SK-N-SH (cell line): ENCODE data around the gene MAPK13. TPM values are rescaled to one million over a fixed set of nuclear protein-coding genes. Genes with fewer than 3 reads are reported as not detected.

ENCODE experiments used
- CTCF ChIA-PET: fragments of 300-600, 350-600 bp; formaldehyde crosslinking; extraction: SDS; loops from one replicate; lab custom pipeline; 2021; lab: Yijun Ruan, JAX
- POLR2A ChIA-PET: fragments of 350-600 bp; sonication (Branson Sonifier 250); formaldehyde crosslinking; extraction: SDS; loops from one replicate; lab custom pipeline; 2020; ENCODE audit warnings: antibody characterized with exemption, inconsistent platforms; lab: Yijun Ruan, JAX
- DNase-seq: peaks from one replicate; pipeline ENCODE4 v3.0.0; 2012
- H2AFZ ChIP-seq: fragments of 200-600 bp; sonication (generic); 2 replicates; pipeline ENCODE4 v1.8.1; 2016; ENCODE audit warnings: antibody characterized with exemption, mild to moderate bottlenecking, low read depth
- H3F3A ChIP-seq: fragments of 200-600 bp; sonication (generic); replicated peaks from 2 replicates; pipeline ENCODE3; 2016; ENCODE audit warnings: antibody characterized with exemption, mild to moderate bottlenecking; ENCODE audit not compliant: insufficient read depth
- H3K27ac ChIP-seq, 2 experiments: fragments of 200-500 bp in 1 of 2; fragments of 200-600 bp in 1 of 2; sonication (Bioruptor generic) in 1 of 2; sonication (generic), shearing (Covaris generic) in 1 of 2; 2 replicates each; pipeline versions ENCODE4 v1.5.1 to v1.6.1; 2014 to 2016; ENCODE audit warnings: low read depth in 2 of 2, inconsistent platforms in 1 of 2, low read length in 1 of 2, mild to moderate bottlenecking in 1 of 2, mixed read lengths in 1 of 2
- H3K27me3 ChIP-seq: fragments of 200-600 bp; sonication (generic), shearing (Covaris generic); 2 replicates; pipeline ENCODE4 v1.6.1; 2016; ENCODE audit warnings: mixed run types; ENCODE audit not compliant: insufficient read depth
- H3K36me3 ChIP-seq, 2 experiments: fragments of 200-500 bp in 1 of 2; fragments of 200-600 bp in 1 of 2; sonication (Bioruptor generic) in 1 of 2; sonication (generic) in 1 of 2; replicated peaks in 1 of 2; 2 replicates each; pipeline versions ENCODE3 to v1.5.1; 2014 to 2016; ENCODE audit warnings: low read length in 1 of 2, mild to moderate bottlenecking in 1 of 2; ENCODE audit not compliant: insufficient read depth in 2 of 2, control insufficient read depth in 1 of 2
- H3K4me1 ChIP-seq, 2 experiments: fragments of 200-500 bp in 1 of 2; fragments of 200-600 bp in 1 of 2; sonication (Bioruptor generic) in 1 of 2; sonication (generic), shearing (Covaris generic) in 1 of 2; 2 replicates each; pipeline versions ENCODE4 v1.5.1 to v1.6.1; 2014 to 2016; ENCODE audit warnings: low read depth in 1 of 2, low read length in 1 of 2, mixed run types in 1 of 2; ENCODE audit not compliant: insufficient read depth in 2 of 2, control insufficient read depth in 1 of 2
- H3K4me2 ChIP-seq: fragments of 200-600 bp; sonication (generic), shearing (Covaris generic); 2 replicates; pipeline ENCODE4 v1.6.1; 2017; ENCODE audit warnings: mixed run types
- H3K4me3 ChIP-seq, 2 experiments: fragments of 200-500 bp in 1 of 2; fragments of 200-600 bp in 1 of 2; sonication (Bioruptor generic) in 1 of 2; sonication (generic), shearing (Covaris generic) in 1 of 2; 2 replicates each; pipeline versions ENCODE4 v1.5.1 to v1.8.1; 2014 to 2016; ENCODE audit warnings: low read depth in 2 of 2, inconsistent platforms in 1 of 2, low read length in 1 of 2, mild to moderate bottlenecking in 1 of 2, mixed read lengths in 1 of 2, moderate library complexity in 1 of 2
- H3K79me2 ChIP-seq: fragments of 200-600 bp; sonication (generic); 2 replicates; pipeline ENCODE4 v1.8.1; 2017; ENCODE audit warnings: mild to moderate bottlenecking; ENCODE audit not compliant: insufficient read depth
- H3K9ac ChIP-seq: fragments of 200-600 bp; sonication (generic); 2 replicates; pipeline ENCODE4 v1.6.1; 2017; ENCODE audit warnings: mixed run types
- H3K9me2 ChIP-seq: fragments of 200-600 bp; sonication (generic); 2 replicates; pipeline ENCODE4 v1.6.1; 2017; ENCODE audit warnings: mixed run types
- H3K9me3 ChIP-seq: fragments of 200-600 bp; sonication (generic); 2 replicates; pipeline ENCODE4 v1.6.1; 2017; ENCODE audit warnings: mixed run types, mild to moderate bottlenecking, moderate library complexity
- H4K20me1 ChIP-seq: fragments of 200-600 bp; sonication (generic); 2 replicates; pipeline ENCODE4 v1.6.1; 2017; ENCODE audit warnings: mild to moderate bottlenecking, mixed run types; ENCODE audit not compliant: insufficient read depth
- EZH2phosphoT487 ChIP-seq: fragments of 200-600 bp; sonication (generic); IDR thresholded peaks from 2 replicates; pipeline ENCODE4 v1.6.1; 2017; ENCODE audit warnings: low read depth, mixed run types, mild to moderate bottlenecking, antibody characterized with exemption, moderate library complexity, borderline replicate concordance
- FOXJ3 ChIP-seq: sonication (generic); formaldehyde crosslinking; IDR thresholded peaks from 2 replicates; pipeline ENCODE4 v1.5.1; 2020; ENCODE audit warnings: mild to moderate bottlenecking, missing genetic modification reagents
- GABPA ChIP-seq: IDR thresholded peaks from 2 replicates; pipeline ENCODE4 v1.4.0; 2012; ENCODE audit warnings: low read depth, mild to moderate bottlenecking
- MEF2A ChIP-seq: IDR thresholded peaks from 2 replicates; pipeline ENCODE4 v1.4.0; 2012; ENCODE audit warnings: low read depth, borderline replicate concordance
- RFX5 ChIP-seq: IDR thresholded peaks from 2 replicates; pipeline ENCODE4 v1.6.1; 2012; ENCODE audit warnings: mild to moderate bottlenecking, improper control_type of control experiment, low read length
- SIN3A ChIP-seq: IDR thresholded peaks from 2 replicates; pipeline ENCODE4 v1.6.1; 2012; ENCODE audit warnings: low read depth, mild to moderate bottlenecking, low read length, moderate library complexity, borderline replicate concordance
- SMC3 ChIP-seq: IDR thresholded peaks from 2 replicates; pipeline ENCODE4 v1.6.1; 2012; ENCODE audit warnings: low read depth, low read length, improper control_type of control experiment
- TCF12 ChIP-seq: IDR thresholded peaks from 2 replicates; pipeline ENCODE4 v1.4.0; 2012
- TEAD4 ChIP-seq: IDR thresholded peaks from 2 replicates; pipeline ENCODE4 v1.4.0; 2012; ENCODE audit warnings: mild to moderate bottlenecking, borderline replicate concordance; ENCODE audit not compliant: insufficient read depth
- USF1 ChIP-seq: IDR thresholded peaks from 2 replicates; pipeline ENCODE4 v1.4.0; 2012; ENCODE audit warnings: low read depth, borderline replicate concordance
- YY1 ChIP-seq: IDR thresholded peaks from 2 replicates; pipeline ENCODE4 v1.4.0; 2012; ENCODE audit warnings: low read depth, mild to moderate bottlenecking
- WGBS: methylation state at CpG from one replicate; pipeline ENCODE4 v1.1.6; 2017; ENCODE audit warnings: low lambda C conversion rate; 5-methylcytosine and 5-hydroxymethylcytosine counted together
- polyA plus RNA-seq, 3 experiments: library from polyadenylated mRNA; depleted of rRNA; stranded (reverse); fragments of >200 nt; gene quantifications; 2 replicates each; pipeline ENCODE4 v1.2.3, GENCODE V29; 2012
- TF ChIP-seq, protein P1 (sequence below): fragments of 150-350 bp; IDR thresholded peaks from 2 replicates; pipeline ENCODE4 v1.6.1; 2016; ENCODE audit warnings: mild to moderate bottlenecking, low read depth, low read length
- TF ChIP-seq, protein P2 (sequence below): fragments of 200-600 bp; sonication (generic); IDR thresholded peaks from 2 replicates; pipeline ENCODE4 v1.6.1; 2017; ENCODE audit warnings: antibody characterized with exemption, mild to moderate bottlenecking, moderate library complexity

The MAPK13 gene
- polyA plus RNA-seq, 1 of the 3 experiments (the other 2 are of a cell fraction), result 2.3 TPM

GRCh38 chr6:36141961-36142360, 11.6 kb downstream of the MAPK13 start:
- H3K27me3 ChIP-seq, result no peaks in the 10 kb centered on the region
- no peaks in the 10 kb centered on the region for H3F3A ChIP-seq

DNA sequence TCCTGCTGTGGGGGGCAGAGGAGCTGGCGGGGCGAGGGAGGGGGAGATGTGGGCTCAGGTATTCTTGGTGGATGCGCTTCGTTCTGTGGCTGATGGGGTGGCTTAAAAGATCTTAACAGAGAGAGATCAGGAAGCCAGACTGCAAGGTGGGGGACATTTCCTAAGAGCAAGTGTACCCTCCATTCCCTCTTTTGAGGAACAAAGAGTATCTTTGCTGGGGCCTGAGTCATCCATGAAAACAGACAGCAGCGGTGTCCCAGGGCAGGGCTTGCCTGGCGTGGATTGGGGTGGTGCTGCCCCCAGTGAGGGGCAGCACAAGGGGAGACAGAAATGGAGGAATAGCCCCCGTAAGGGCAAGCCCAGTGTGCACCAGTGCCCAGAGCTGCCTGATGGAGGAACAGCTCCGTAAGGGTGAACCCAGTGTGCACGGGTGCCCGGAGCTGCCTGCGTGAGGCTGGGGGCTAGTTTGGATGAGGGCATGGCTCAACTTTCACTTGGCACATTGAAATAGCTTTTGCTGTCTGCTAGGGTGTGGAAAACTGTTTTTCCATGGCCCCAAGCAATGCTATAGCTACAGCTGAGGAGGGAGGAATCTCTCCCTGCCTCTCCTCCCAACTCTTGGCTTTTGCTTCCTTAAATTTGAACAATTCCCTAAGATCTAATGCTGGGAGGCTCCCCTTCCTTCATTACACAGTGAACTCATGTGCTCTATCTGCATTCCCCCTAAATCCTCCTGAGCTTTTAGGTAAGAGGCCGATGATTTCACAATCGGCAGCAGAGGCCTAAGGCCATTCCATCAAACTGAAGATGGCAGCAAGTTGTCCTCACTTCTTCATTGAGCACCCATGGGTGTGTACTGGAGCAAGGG, 12.9 kb downstream of the MAPK13 start:
- Histone ChIP-seq H3K4me3 (no peak overlapping the region), H3K9me2 (no peaks in the 10 kb centered on the region)
- no peak for DNase-seq
- POLR2A ChIA-PET, result interaction anchor here (0.6 kb wide), 1 partner anchor 11 kb away, joined by 3 read pairs; no protein-coding TSS in a partner anchor
- TF ChIP-seq TEAD4 (no peak), RFX5 (no peak), EZH2phosphoT487 (no peak), FOXJ3 (CRISPR knock-in tag) (no peak)
- TF ChIP-seq, all 33 proteins: peak for 0
- Histone ChIP-seq H3K27ac (no peak overlapping the region), H3K36me3 (no peaks in the 10 kb centered on the region), H3K27me3 (no peaks in the 10 kb centered on the region), H2AFZ (no peak overlapping the region), H3K79me2 (no peaks in the 10 kb centered on the region), H3K4me2 (no peak overlapping the region), H3K9ac (no peak overlapping the region), H3F3A (no peaks in the 10 kb centered on the region), H4K20me1 (no peaks in the 10 kb centered on the region), H3K9me3 (no peaks in the 10 kb centered on the region), H3K4me1 (peaks cover 0 to 20% of the 10 kb centered on the region in 2 experiments; a peak in 1 of 4 replicates)
- WGBS, result 84% methylated on average over 9 of the region's 13 CpGs
- CTCF ChIA-PET, result no interaction called here

More at GRCh38 chr6:36141961-36142360, 11.6 kb downstream of the MAPK13 start:
- no peak overlapping the region for H3K4me3 ChIP-seq
- TF ChIP-seq GABPA (no peak), MEF2A (no peak), SMC3 (no peak), YY1 (no peak), USF1 (no peak), TCF12 (no peak), EZH2phosphoT487 (no peak), SIN3A (no peak)
- TF ChIP-seq, protein P1, sequence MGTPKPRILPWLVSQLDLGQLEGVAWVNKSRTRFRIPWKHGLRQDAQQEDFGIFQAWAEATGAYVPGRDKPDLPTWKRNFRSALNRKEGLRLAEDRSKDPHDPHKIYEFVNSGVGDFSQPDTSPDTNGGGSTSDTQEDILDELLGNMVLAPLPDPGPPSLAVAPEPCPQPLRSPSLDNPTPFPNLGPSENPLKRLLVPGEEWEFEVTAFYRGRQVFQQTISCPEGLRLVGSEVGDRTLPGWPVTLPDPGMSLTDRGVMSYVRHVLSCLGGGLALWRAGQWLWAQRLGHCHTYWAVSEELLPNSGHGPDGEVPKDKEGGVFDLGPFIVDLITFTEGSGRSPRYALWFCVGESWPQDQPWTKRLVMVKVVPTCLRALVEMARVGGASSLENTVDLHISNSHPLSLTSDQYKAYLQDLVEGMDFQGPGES, result no peak
- TF ChIP-seq, protein P2, sequence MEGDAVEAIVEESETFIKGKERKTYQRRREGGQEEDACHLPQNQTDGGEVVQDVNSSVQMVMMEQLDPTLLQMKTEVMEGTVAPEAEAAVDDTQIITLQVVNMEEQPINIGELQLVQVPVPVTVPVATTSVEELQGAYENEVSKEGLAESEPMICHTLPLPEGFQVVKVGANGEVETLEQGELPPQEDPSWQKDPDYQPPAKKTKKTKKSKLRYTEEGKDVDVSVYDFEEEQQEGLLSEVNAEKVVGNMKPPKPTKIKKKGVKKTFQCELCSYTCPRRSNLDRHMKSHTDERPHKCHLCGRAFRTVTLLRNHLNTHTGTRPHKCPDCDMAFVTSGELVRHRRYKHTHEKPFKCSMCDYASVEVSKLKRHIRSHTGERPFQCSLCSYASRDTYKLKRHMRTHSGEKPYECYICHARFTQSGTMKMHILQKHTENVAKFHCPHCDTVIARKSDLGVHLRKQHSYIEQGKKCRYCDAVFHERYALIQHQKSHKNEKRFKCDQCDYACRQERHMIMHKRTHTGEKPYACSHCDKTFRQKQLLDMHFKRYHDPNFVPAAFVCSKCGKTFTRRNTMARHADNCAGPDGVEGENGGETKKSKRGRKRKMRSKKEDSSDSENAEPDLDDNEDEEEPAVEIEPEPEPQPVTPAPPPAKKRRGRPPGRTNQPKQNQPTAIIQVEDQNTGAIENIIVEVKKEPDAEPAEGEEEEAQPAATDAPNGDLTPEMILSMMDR, result no peak
- H3K36me3 ChIP-seq, result no peaks in the 10 kb centered on the region
- H2AFZ ChIP-seq, result no peak overlapping the region
- ChIA-PET POLR2A (no interaction called here), CTCF (interaction anchor here (0.7 kb wide), 1 partner anchor 10 kb away, joined by 3 read pairs; no protein-coding TSS in a partner anchor)
- no peaks in the 10 kb centered on the region for H3K79me2 ChIP-seq
- no peak overlapping the region for H3K4me2 ChIP-seq
- peaks cover 0 to 24% of the 10 kb centered on the region in 2 experiments; a peak in 1 of 4 replicates for H3K4me1 ChIP-seq
- 95% methylated on average over 4 of the region's 4 CpGs for WGBS
- H4K20me1 ChIP-seq, result no peaks in the 10 kb centered on the region
- no peak overlapping the region for H3K27ac ChIP-seq
- no peaks in the 10 kb centered on the region for H3K9me2 ChIP-seq
- no peaks in the 10 kb centered on the region for H3K9me3 ChIP-seq
- H3K9ac ChIP-seq, result no peak overlapping the region
- no peak for DNase-seq
